Endothelial cell of umbilical vein (primary cell): ENCODE results near the gene MACROD2. TPM values are rescaled to one million over a fixed set of nuclear protein-coding genes. Genes with fewer than 3 reads are reported as not detected.

ENCODE experiments used
- BruUV-seq: library from RNA; stranded (reverse); fragments of 400-500 nt; replicated peaks from 2 replicates; lab custom pipeline; 2021; lab: Mats Ljungman, UMichigan
- CTCF ChIA-PET: fragments of 300-600, 350-600 bp; sonication (Branson Sonifier 250); formaldehyde crosslinking; loops from one replicate; lab custom pipeline; 2021; ENCODE audit warnings: antibody characterized with exemption, inconsistent platforms; lab: Charles Lee
- POLR2A ChIA-PET: fragments of 300-600, 350-600 bp; sonication (Branson Sonifier 250); formaldehyde crosslinking; loops from one replicate; lab custom pipeline; 2021; ENCODE audit warnings: antibody characterized with exemption, inconsistent platforms; lab: Charles Lee
- DNase-seq: peaks from one replicate; pipeline ENCODE4 v3.0.0-alpha.2; 2011; ENCODE audit warnings: low read depth, low spot score
- FAIRE-seq: peaks from 2 replicates; lab custom pipeline; 2011; peaks lifted over from hg19 to GRCh38; lab: Jason Lieb, UNC
- H2AFZ ChIP-seq: 2 replicates; pipeline ENCODE4 v1.6.0; 2012; ENCODE audit warnings: low read depth, low read length, control low read depth, inconsistent platforms
- H3K27ac ChIP-seq: 2 replicates; pipeline ENCODE4 v1.5.1; 2011; ENCODE audit warnings: low read depth, mild to moderate bottlenecking, control low read depth, low read length, moderate library complexity; ENCODE audit not compliant: insufficient read depth
- H3K27me3 ChIP-seq, 2 experiments: 2 replicates each; pipeline versions ENCODE4 v1.6.0 to v1.6.1; 2011; ENCODE audit warnings: low read length in 2 of 2, mixed read lengths in 1 of 2; ENCODE audit not compliant: control insufficient read depth in 2 of 2, insufficient read depth in 2 of 2
- H3K36me3 ChIP-seq, 2 experiments: 2 replicates in 1 of 2; 3 replicates in 1 of 2; pipeline ENCODE4 v1.5.1; 2011; ENCODE audit warnings: low read length in 2 of 2, mild to moderate bottlenecking in 1 of 2, moderate library complexity in 1 of 2; ENCODE audit not compliant: control insufficient read depth in 2 of 2, insufficient read depth in 2 of 2; ENCODE audit errors: extremely low read depth in 1 of 2
- H3K4me1 ChIP-seq: 3 replicates; pipeline ENCODE4 v1.5.1; 2011; ENCODE audit warnings: mild to moderate bottlenecking, low read length; ENCODE audit not compliant: control insufficient read depth, insufficient read depth; ENCODE audit errors: extremely low read depth
- H3K4me2 ChIP-seq: 2 replicates; pipeline ENCODE4 v1.6.1; 2011; ENCODE audit warnings: low read length, control low read depth, mixed read lengths; ENCODE audit not compliant: insufficient read depth
- H3K4me3 ChIP-seq, 3 experiments: fragments of 200-600 bp in 1 of 3; sonication (generic), shearing (Covaris generic) in 1 of 3; replicated peaks in 1 of 3; 2 replicates each; pipeline ENCODE4 v1.5.1; 2011 to 2016; ENCODE audit warnings: control low read depth in 3 of 3, low read length in 3 of 3, mild to moderate bottlenecking in 2 of 3, inconsistent platforms in 1 of 3, low read depth in 1 of 3, moderate library complexity in 1 of 3; ENCODE audit not compliant: insufficient read depth in 1 of 3
- H3K79me2 ChIP-seq: 2 replicates; pipeline ENCODE4 v1.6.0; 2012; ENCODE audit warnings: low read length, inconsistent platforms; ENCODE audit not compliant: control insufficient read depth, insufficient read depth
- H3K9ac ChIP-seq: replicated peaks from 2 replicates; pipeline ENCODE3; 2011; ENCODE audit warnings: low read length, control low read depth; ENCODE audit not compliant: insufficient read depth; ENCODE audit errors: extremely low read depth
- H3K9me1 ChIP-seq: replicated peaks from 3 replicates; pipeline ENCODE4 v1.6.0; 2011; ENCODE audit warnings: mild to moderate bottlenecking, low read length; ENCODE audit not compliant: control insufficient read depth, insufficient read depth; ENCODE audit errors: extremely low read depth
- H3K9me3 ChIP-seq: replicated peaks from 2 replicates; pipeline ENCODE4 v1.5.1; 2012; ENCODE audit warnings: low read length, inconsistent platforms; ENCODE audit not compliant: control insufficient read depth, insufficient read depth
- H4K20me1 ChIP-seq: replicated peaks from 2 replicates; pipeline ENCODE3; 2011; ENCODE audit warnings: mild to moderate bottlenecking, low read length; ENCODE audit not compliant: control insufficient read depth, insufficient read depth; ENCODE audit errors: extremely low read depth
- EZH2 ChIP-seq: IDR thresholded peaks from 2 replicates; pipeline ENCODE4 v1.6.1; 2012; ENCODE audit warnings: borderline replicate concordance, low read depth, mild to moderate bottlenecking, moderate library complexity, low read length, inconsistent platforms; ENCODE audit not compliant: severe bottlenecking
- FOS ChIP-seq: IDR thresholded peaks from 2 replicates; pipeline ENCODE4 v1.6.1; 2011; ENCODE audit warnings: mild to moderate bottlenecking, low read length, moderate library complexity, borderline replicate concordance; ENCODE audit not compliant: insufficient read depth
- GATA2 ChIP-seq: IDR thresholded peaks from 2 replicates; pipeline ENCODE4 v1.7.0; 2011; ENCODE audit warnings: low read depth, mild to moderate bottlenecking, moderate library complexity, mixed read lengths, low read length; ENCODE audit not compliant: insufficient read length, insufficient read depth
- JUN ChIP-seq: IDR thresholded peaks from 2 replicates; pipeline ENCODE4 v1.6.1; 2011; ENCODE audit warnings: borderline replicate concordance, low read depth; ENCODE audit not compliant: insufficient read length, insufficient read depth
- MYC ChIP-seq: IDR thresholded peaks from one replicate; pipeline ENCODE4 v1.6.1; 2011; ENCODE audit warnings: mild to moderate bottlenecking, low read depth, low read length
- POLR2A ChIP-seq: IDR thresholded peaks from 2 replicates; pipeline ENCODE4 v1.6.1; 2012; ENCODE audit warnings: low read depth, mild to moderate bottlenecking, control low read depth, low read length
- POLR2AphosphoS5 ChIP-seq: IDR thresholded peaks from 2 replicates; pipeline ENCODE4 v1.6.1; 2012; ENCODE audit warnings: low read depth, mild to moderate bottlenecking, control low read depth, low read length, moderate library complexity; ENCODE audit not compliant: insufficient read depth
- dilution Hi-C: fragments of 300-500 bp; cut with MboI; formaldehyde crosslinking; loops from one replicate; pipeline ENCODE4 v1.15.0; 2019; ENCODE audit warnings: low sequenced_read_pairs; ENCODE audit not compliant: extremely low pct_ligation_motif_present
- intact Hi-C: fragments of 100-400 bp; cut with micrococcal nuclease; formaldehyde crosslinking; loops from one replicate; pipeline ENCODE4 v1.10.0; 2022
- polyA plus RNA-seq, 4 experiments: library from polyadenylated mRNA; depleted of rRNA in 3 of 4; stranded (reverse) in 3 of 4; unstranded in 1 of 4; fragments of >200 nt; gene quantifications; 2 replicates each; pipeline versions ENCODE4 v1.2.1 to v1.2.3, GENCODE V29; 2011 to 2012; ENCODE audit warnings: missing spikeins in 1 of 4
- total RNA-seq: library from RNA; stranded (reverse); gene quantifications from 2 replicates; pipeline ENCODE4 v1.2.3, GENCODE V29; 2021
- TF ChIP-seq, protein P1 (sequence below): IDR thresholded peaks from 2 replicates; pipeline ENCODE4 v1.6.1; 2011; ENCODE audit not compliant: insufficient read depth, insufficient read length
- TF ChIP-seq, protein P2 (sequence below), 2 donors: IDR thresholded peaks; 1 replicate in 1 of 2; 2 replicates in 1 of 2; pipeline ENCODE4 v1.5.1; 2011; ENCODE audit warnings: low read length in 2 of 2, mild to moderate bottlenecking in 2 of 2, moderate library complexity in 2 of 2, control low read depth in 1 of 2, inconsistent platforms in 1 of 2, low read depth in 1 of 2; ENCODE audit not compliant: insufficient read depth in 1 of 2; ENCODE audit errors: extremely low read depth in 1 of 2

Gene MACROD2
- total and polyA plus RNA-seq, 2 donors (not counting 3 experiments of a cell fraction or from before 2014, with no cell fraction given): 0.11 to 0.73 TPM

DNA sequence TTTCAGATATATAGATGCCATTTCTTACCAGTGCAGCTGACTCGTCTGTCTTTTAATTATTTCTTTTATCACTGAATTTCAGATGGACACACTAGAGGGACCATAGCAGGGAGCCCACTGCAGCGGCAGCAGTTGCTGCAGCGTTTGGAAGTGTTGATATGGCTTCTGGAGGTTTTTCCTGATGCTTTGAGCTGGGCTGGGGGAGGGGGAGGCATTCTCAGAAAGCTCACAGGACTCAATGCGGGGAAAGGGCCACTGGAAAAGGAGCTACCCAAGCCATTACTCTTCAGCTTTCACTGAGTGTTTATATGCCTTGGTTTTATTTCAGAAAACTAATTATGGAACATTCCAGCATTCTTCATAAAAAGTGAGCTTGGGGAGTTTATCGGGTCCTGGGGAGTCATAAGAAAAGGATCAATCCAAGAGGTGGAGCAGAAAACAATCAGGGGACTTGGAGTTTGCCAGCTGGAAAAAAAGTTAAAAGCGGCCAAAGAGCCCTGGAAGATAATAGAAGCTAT is 1082.5 kb downstream of the MACROD2 start:
- POLR2A ChIA-PET: no interaction called here
- Histone ChIP-seq H3K9me3 (no peaks in the 10 kb centered on the region), H3K4me3 (no peak overlapping the region), H3K27ac (no peak overlapping the region), H3K9me1 (no peaks in the 10 kb centered on the region), H3K4me2 (no peak overlapping the region), H3K4me1 (no peaks in the 10 kb centered on the region), H4K20me1 (no peaks in the 10 kb centered on the region), H3K79me2 (no peaks in the 10 kb centered on the region), H3K36me3 (no peaks in the 10 kb centered on the region), H3K27me3 (no peaks in the 10 kb centered on the region), H3K9ac (no peak overlapping the region), H2AFZ (no peak overlapping the region)
- CTCF ChIA-PET: no interaction called here
- BruUV-seq: no TSS peak
- dilution Hi-C loops: no loop called here
- DNase-seq (no peak), FAIRE-seq (no peak)
- no peak for TF ChIP-seq POLR2AphosphoS5
- no peak for TF ChIP-seq GATA2
- no peak for TF ChIP-seq MYC
- TF ChIP-seq, protein P1, sequence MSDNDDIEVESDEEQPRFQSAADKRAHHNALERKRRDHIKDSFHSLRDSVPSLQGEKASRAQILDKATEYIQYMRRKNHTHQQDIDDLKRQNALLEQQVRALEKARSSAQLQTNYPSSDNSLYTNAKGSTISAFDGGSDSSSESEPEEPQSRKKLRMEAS: no peak
- TF ChIP-seq, protein P2, sequence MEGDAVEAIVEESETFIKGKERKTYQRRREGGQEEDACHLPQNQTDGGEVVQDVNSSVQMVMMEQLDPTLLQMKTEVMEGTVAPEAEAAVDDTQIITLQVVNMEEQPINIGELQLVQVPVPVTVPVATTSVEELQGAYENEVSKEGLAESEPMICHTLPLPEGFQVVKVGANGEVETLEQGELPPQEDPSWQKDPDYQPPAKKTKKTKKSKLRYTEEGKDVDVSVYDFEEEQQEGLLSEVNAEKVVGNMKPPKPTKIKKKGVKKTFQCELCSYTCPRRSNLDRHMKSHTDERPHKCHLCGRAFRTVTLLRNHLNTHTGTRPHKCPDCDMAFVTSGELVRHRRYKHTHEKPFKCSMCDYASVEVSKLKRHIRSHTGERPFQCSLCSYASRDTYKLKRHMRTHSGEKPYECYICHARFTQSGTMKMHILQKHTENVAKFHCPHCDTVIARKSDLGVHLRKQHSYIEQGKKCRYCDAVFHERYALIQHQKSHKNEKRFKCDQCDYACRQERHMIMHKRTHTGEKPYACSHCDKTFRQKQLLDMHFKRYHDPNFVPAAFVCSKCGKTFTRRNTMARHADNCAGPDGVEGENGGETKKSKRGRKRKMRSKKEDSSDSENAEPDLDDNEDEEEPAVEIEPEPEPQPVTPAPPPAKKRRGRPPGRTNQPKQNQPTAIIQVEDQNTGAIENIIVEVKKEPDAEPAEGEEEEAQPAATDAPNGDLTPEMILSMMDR (IDR thresholded peaks at IDR 0.05; ENCODE audit: extremely low read depth in 1 of 2, insufficient read depth in 1 of 2, low read depth in 1 of 2, low read length in 2 of 2): no peak
- TF ChIP-seq JUN: no peak
- TF ChIP-seq POLR2A: no peak
- TF ChIP-seq FOS: no peak
- no peak for TF ChIP-seq EZH2
- intact Hi-C loops: no loop called here
